ENCODE results near the gene SNCB. TPM values are rescaled to one million over a fixed set of nuclear protein-coding genes. Genes with fewer than 3 reads are reported as not detected.

The SNCB gene
- total and polyA plus RNA-seq, 2 of the 4 experiments (the other 2 are of a cell fraction): 0.41 TPM; not detected in 1

DNA sequence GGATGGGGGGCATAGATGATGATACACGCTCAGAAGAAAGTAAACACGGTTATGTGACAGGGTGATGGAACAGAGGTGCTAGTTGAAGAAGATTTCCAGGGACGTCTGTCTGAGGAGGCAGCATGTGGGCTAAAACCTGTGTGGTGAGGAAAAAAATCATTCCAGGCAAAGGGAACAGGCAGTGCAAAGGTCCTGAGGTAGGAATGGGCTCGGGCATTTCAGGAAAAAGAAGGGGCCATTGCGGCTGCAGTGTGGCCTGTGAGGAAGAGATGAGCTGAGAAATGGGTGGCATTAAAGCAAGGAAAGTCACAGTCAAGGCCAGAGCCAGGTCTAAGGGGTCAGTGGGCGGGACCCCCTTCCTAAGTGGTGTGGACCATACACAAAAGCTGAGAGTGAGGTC lies 35.2 kb upstream of the SNCB start:
- no peak overlapping the region for H3K4me2 ChIP-seq (ENCODE audit: low read depth, low read length)
- no peak overlapping the region for H3K23ac ChIP-seq (ENCODE audit: low read depth, low read length)
- H3K18ac ChIP-seq (ENCODE audit: low read depth, low read length): no peak overlapping the region
- H3K14ac ChIP-seq (replicated peaks; ENCODE audit: low read depth, low read length): no peak overlapping the region
- no peak overlapping the region for H2BK5ac ChIP-seq (ENCODE audit: low read depth, low read length, poor library complexity, severe bottlenecking)
- H2BK15ac ChIP-seq (ENCODE audit: low read depth, low read length): no peak overlapping the region
- POLR2A ChIA-PET (ENCODE audit: unreplicated experiment): no interaction called here
- WGBS, 2 experiments (ENCODE audit: extremely low coverage in 2 of 2, insufficient read length in 1 of 2): 70% methylated on average over 6 of the region's 6 CpGs; no CpG with 5 or more reads in 1 of the 2 experiments
- H3K4me1 ChIP-seq (ENCODE audit: control insufficient read depth, insufficient read depth, low read length): no peaks in the 10 kb centered on the region
- intact Hi-C loops (cut with micrococcal nuclease) (loop anchor here (10.0 kb wide), 1 partner anchor 149 kb away; the partner anchor contains the start of gene UNC5A), in situ Hi-C loops (cut with MboI; ENCODE audit: low sequenced_read_pairs) (no loop called here), dilution Hi-C loops (cut with HindIII; ENCODE audit: low sequenced_read_pairs, unreplicated experiment) (no loop called here)
- H3K9ac ChIP-seq (ENCODE audit: low read depth, low read length): no peak overlapping the region
- no peaks in the 10 kb centered on the region for H3K9me1 ChIP-seq (ENCODE audit: insufficient read depth, low read length)
- no peak overlapping the region for H4K91ac ChIP-seq (ENCODE audit: insufficient read depth, low read depth, low read length)
- no peak overlapping the region for H4K8ac ChIP-seq (ENCODE audit: low read depth in 2 of 2, low read length in 2 of 2)
- H2BK20ac ChIP-seq (ENCODE audit: low read depth, low read length): no peak overlapping the region
- H3K79me1 ChIP-seq (ENCODE audit: low read depth in 1 of 2, low read length in 2 of 2): no peaks in the 10 kb centered on the region
- H2BK120ac ChIP-seq (ENCODE audit: low read depth, low read length): no peak overlapping the region
- H3K4me3 ChIP-seq (ENCODE audit: insufficient read depth, low read depth, low read length): no peak overlapping the region
- peaks cover 50% of the 10 kb centered on the region for H3K27me3 ChIP-seq (ENCODE audit: control insufficient read depth, insufficient read depth, low read length)
- CTCF ChIA-PET: interaction anchor here (0.5 to 0.6 kb wide), 2 partner anchors 11 to 246 kb away, joined by 3 to 6 read pairs; no protein-coding TSS in a partner anchor
- BruUV-seq (replicated peaks): no TSS peak
- H2AFZ ChIP-seq (replicated peaks; ENCODE audit: low read length, poor library complexity): no peak overlapping the region
- no peak for DNase-seq
- H3K9me3 ChIP-seq (ENCODE audit: control insufficient read depth, insufficient read depth, low read length): 0 out of 2 replicates have a peak, but pooled peaks cover 2% of the 10 kb centered on the region
- H2AK9ac ChIP-seq (replicated peaks; ENCODE audit: low read depth, low read length, poor library complexity): no peak overlapping the region
- ATAC-seq (ENCODE audit: low read depth): no peak
- no peak overlapping the region for H3K56ac ChIP-seq (ENCODE audit: extremely low read depth, insufficient read depth, low read length)
- no peak overlapping the region for H4K5ac ChIP-seq (ENCODE audit: low read depth, low read length)
- H2AK5ac ChIP-seq (ENCODE audit: low read depth, low read length): no peak overlapping the region
- H3K4ac ChIP-seq (ENCODE audit: low read depth, low read length): no peak overlapping the region
- no peaks in the 10 kb centered on the region for H3K36me3 ChIP-seq (ENCODE audit: control insufficient read depth, insufficient read depth, low read length)
- TF ChIP-seq RFX5 (IDR thresholded peaks at IDR 0.05; ENCODE audit: low read depth, low read length) (no peak), RCOR1 (IDR thresholded peaks at IDR 0.05; ENCODE audit: insufficient replicate concordance, low read length) (no peak), BHLHE40 (IDR thresholded peaks at IDR 0.05; ENCODE audit: low read depth, low read length) (no peak), CTCF (conservative IDR thresholded peaks at IDR 0.05; ENCODE audit: low read depth, low read length) (no peak), MAFK (IDR thresholded peaks at IDR 0.05; ENCODE audit: low read depth, low read length) (no peak), MAZ (IDR thresholded peaks at IDR 0.05; ENCODE audit: borderline replicate concordance, low read depth, low read length) (no peak), CEBPB (IDR thresholded peaks at IDR 0.05; ENCODE audit: low read depth, low read length) (no peak), MXI1 (IDR thresholded peaks at IDR 0.05; ENCODE audit: borderline replicate concordance, low read depth, low read length) (no peak), CHD1 (IDR thresholded peaks at IDR 0.05; ENCODE audit: low read depth, low read length) (no peak), RAD21 (IDR thresholded peaks at IDR 0.05; ENCODE audit: low read length) (no peak), SMC3 (IDR thresholded peaks at IDR 0.05; ENCODE audit: low read depth, low read length) (no peak), FOS (IDR thresholded peaks at IDR 0.05; ENCODE audit: low read depth, low read length) (no peak), POLR2A (IDR thresholded peaks at IDR 0.05; ENCODE audit: low read depth, low read length) (no peak), NFE2L2 (IDR thresholded peaks at IDR 0.05; ENCODE audit: low read depth, low read length) (no peak)
- TF ChIP-seq, protein P1, sequence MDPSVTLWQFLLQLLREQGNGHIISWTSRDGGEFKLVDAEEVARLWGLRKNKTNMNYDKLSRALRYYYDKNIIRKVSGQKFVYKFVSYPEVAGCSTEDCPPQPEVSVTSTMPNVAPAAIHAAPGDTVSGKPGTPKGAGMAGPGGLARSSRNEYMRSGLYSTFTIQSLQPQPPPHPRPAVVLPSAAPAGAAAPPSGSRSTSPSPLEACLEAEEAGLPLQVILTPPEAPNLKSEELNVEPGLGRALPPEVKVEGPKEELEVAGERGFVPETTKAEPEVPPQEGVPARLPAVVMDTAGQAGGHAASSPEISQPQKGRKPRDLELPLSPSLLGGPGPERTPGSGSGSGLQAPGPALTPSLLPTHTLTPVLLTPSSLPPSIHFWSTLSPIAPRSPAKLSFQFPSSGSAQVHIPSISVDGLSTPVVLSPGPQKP (IDR thresholded peaks at IDR 0.05; ENCODE audit: borderline replicate concordance, low read depth, low read length): no peak
- TF ChIP-seq, protein P2, sequence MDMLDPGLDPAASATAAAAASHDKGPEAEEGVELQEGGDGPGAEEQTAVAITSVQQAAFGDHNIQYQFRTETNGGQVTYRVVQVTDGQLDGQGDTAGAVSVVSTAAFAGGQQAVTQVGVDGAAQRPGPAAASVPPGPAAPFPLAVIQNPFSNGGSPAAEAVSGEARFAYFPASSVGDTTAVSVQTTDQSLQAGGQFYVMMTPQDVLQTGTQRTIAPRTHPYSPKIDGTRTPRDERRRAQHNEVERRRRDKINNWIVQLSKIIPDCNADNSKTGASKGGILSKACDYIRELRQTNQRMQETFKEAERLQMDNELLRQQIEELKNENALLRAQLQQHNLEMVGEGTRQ (IDR thresholded peaks at IDR 0.05; ENCODE audit: low read depth, low read length): no peak
- H4K20me1 ChIP-seq (ENCODE audit: insufficient read depth, low read length): peaks cover 2% of the 10 kb centered on the region; the same call in 1 of the 2 replicates
- H3K27ac ChIP-seq (ENCODE audit: insufficient read depth, low read length): no peak overlapping the region

Data from IMR-90 (cell line).